RWPE2 (cell line): ENCODE data around the gene CHCHD6.

ENCODE experiments used
- ATAC-seq: fragments of 200-7000 bp; cut with Tn5 transposase; 3 replicates; pipeline ENCODE4 v1.9.1; 2021; ENCODE audit warnings: low read depth
- DNase-seq: peaks from one replicate; pipeline ENCODE4 v3.0.0-alpha.2; 2020; ENCODE audit warnings: low spot score
- H3K27ac ChIP-seq: fragments of 450-650 bp; 2 replicates; pipeline ENCODE4 v1.5.1; 2017; ENCODE audit warnings: mild to moderate bottlenecking; ENCODE audit not compliant: poor library complexity, severe bottlenecking
- H3K27me3 ChIP-seq: fragments of 250-450 bp; sonication (Bioruptor Pico); 2 replicates; pipeline ENCODE4 v1.5.1; 2021; ENCODE audit warnings: mild to moderate bottlenecking, moderate library complexity; ENCODE audit not compliant: insufficient read depth, poor library complexity, severe bottlenecking
- H3K36me3 ChIP-seq: fragments of 250-450 bp; sonication (Bioruptor Pico); 2 replicates; pipeline ENCODE4 v1.5.1; 2020; ENCODE audit warnings: low read depth, mild to moderate bottlenecking, moderate library complexity
- H3K4me1 ChIP-seq: fragments of 250-450 bp; sonication (Bioruptor Pico); 2 replicates; pipeline ENCODE4 v1.5.1; 2021; ENCODE audit warnings: mild to moderate bottlenecking, moderate library complexity; ENCODE audit not compliant: insufficient read depth, poor library complexity, severe bottlenecking
- H3K4me3 ChIP-seq: fragments of 250-450 bp; sonication (Bioruptor Pico); 2 replicates; pipeline ENCODE4 v1.5.1; 2021; ENCODE audit warnings: mild to moderate bottlenecking, moderate library complexity; ENCODE audit not compliant: severe bottlenecking
- H3K9me3 ChIP-seq: fragments of 250-450 bp; sonication (Bioruptor Pico); 2 replicates; pipeline ENCODE4 v1.5.1; 2021; ENCODE audit warnings: mild to moderate bottlenecking, moderate library complexity; ENCODE audit not compliant: severe bottlenecking
- TF ChIP-seq, protein P1 (sequence below): fragments of 450-650 bp; IDR thresholded peaks from one replicate; pipeline ENCODE4 v1.5.1; 2017; ENCODE audit warnings: mild to moderate bottlenecking, moderate library complexity; ENCODE audit not compliant: poor library complexity, severe bottlenecking

Gene CHCHD6

DNA sequence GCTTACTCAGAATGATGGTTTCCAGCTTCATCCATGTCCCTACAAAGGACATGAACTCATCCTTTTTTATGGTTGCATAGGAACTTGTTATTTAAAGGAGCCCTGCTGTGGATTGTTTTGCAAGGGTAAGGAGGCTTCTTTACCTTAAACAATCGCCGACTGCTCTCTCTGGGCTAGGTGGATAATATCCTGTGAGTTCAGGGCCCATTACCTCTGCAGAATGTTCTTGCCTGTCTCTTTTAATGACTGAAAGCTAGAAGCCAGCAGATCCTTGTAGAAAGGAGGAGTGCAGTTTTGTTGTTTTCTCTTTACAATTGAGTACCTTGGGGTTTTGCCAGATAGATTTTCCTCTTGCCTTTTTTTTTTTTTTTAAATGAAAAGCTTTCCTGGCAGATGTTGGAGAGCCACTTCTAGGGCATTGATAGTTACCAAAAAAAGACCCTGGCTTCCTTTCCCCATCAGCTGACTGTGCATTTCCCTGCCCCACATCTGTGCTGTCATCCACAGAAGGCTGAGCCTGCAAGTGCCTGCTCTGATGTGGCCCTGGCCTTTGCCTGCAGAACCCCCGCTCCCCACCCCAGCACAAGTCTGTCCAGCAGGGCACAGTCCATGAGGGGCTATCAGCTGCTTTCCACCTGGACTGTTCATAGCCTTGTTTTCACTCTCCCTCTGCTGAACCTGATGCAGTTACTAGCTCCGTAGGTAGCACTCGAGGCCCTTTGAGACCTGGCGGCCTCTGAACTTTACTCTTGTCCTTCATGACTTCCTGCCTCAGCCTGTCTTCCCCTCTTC is 113.1 kb downstream of the CHCHD6 start:
- Histone ChIP-seq H3K27ac (no peak overlapping the region), H3K36me3 (no peaks in the 10 kb centered on the region)

DNA sequence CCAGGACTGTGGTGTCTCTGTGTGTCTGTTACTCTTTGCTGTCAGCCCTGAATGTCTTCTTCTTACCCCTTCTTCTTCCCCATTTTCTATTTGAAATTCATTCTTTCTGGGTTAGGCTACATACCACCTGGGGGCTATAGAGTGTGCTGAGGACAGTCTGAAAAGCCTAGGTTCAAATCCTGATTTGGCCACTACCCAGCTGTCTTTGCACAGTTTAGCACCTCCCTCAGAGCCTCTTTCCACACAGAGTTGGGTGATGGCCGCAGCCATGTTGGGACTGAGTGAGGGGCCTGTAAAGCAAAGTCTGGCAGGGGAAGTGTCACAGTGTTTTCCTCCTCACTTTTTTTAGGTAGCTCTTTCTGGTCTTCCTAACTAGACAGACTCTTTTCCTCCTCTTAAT is 113.7 kb downstream of the CHCHD6 start:
- no peaks in the 10 kb centered on the region for H3K27me3 ChIP-seq
- no peaks in the 10 kb centered on the region for H3K36me3 ChIP-seq
- DNase-seq (no peak), ATAC-seq (no peak)
- H3K27ac ChIP-seq: no peak overlapping the region
- H3K4me1 ChIP-seq: no peaks in the 10 kb centered on the region
- TF ChIP-seq, protein P1, sequence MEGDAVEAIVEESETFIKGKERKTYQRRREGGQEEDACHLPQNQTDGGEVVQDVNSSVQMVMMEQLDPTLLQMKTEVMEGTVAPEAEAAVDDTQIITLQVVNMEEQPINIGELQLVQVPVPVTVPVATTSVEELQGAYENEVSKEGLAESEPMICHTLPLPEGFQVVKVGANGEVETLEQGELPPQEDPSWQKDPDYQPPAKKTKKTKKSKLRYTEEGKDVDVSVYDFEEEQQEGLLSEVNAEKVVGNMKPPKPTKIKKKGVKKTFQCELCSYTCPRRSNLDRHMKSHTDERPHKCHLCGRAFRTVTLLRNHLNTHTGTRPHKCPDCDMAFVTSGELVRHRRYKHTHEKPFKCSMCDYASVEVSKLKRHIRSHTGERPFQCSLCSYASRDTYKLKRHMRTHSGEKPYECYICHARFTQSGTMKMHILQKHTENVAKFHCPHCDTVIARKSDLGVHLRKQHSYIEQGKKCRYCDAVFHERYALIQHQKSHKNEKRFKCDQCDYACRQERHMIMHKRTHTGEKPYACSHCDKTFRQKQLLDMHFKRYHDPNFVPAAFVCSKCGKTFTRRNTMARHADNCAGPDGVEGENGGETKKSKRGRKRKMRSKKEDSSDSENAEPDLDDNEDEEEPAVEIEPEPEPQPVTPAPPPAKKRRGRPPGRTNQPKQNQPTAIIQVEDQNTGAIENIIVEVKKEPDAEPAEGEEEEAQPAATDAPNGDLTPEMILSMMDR: no peak
- H3K4me3 ChIP-seq: no peak overlapping the region
- no peaks in the 10 kb centered on the region for H3K9me3 ChIP-seq

More for the DNA sequence above, 113.1 kb downstream of the CHCHD6 start:
- H3K9me3 ChIP-seq: no peaks in the 10 kb centered on the region
- TF ChIP-seq, protein P1: no peak
- no peak for ATAC-seq
- H3K4me1 ChIP-seq: no peaks in the 10 kb centered on the region
- no peaks in the 10 kb centered on the region for H3K27me3 ChIP-seq
- DNase-seq: no peak
- no peak overlapping the region for H3K4me3 ChIP-seq

DNA sequence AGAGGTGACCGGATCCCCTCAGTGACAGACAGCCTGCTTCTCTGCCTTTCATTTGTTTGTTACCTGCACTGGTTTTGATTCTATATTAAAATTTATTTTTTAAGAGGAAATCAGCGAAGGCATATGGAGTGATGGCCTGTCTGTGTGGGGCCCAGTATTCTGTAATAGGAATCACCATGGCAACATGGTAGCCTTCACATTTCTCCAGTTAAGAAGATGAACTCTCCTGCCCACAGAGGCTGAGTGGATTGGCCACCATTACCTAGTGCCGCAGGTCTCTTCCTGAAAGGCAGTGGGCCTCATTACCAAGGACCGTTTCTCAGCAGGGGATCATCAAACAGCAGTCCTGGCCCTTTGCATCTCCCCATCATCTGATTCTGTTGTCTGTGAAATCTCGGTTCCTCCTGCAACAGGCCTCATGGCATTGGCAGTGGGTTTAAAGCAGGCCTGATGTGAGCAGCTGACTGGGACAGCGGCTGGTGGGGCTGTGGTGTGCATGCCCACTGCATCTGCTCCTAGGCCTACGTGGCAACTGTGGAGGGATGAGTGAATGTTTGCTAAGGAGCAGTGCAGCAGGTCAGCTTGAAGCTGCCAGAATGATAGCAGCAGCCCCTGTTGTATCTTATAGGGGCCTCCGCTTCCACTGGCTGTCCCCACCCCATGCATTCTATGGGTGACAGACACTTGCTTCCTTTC is 114.5 kb downstream of the CHCHD6 start:
- Histone ChIP-seq H3K4me3 (no peak overlapping the region), H3K4me1 (no peaks in the 10 kb centered on the region), H3K27me3 (no peaks in the 10 kb centered on the region), H3K27ac (no peak overlapping the region), H3K36me3 (no peaks in the 10 kb centered on the region), H3K9me3 (no peaks in the 10 kb centered on the region)
- DNase-seq: no peak
- TF ChIP-seq, protein P1: no peak
- ATAC-seq: no peak

DNA sequence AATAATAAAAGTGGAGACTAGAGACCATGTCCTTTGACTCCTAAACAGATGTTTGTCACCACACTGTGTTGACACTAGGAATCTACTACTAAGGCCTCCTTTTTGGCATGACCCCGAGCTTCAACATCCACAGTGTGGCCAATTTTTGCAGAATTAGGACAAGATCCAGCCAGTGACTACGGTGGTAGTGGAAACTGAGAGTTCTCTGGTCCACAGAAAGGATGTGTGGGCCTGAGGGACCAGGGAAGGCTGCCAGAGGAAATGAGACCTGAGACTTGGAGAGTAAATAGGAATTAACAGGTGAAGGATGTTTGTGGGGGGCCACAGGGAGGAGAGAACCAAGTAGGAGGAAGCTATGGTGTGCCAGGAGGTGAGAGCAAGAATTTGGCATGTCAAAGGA is 122.7 kb downstream of the CHCHD6 start:
- H3K4me1 ChIP-seq: no peaks in the 10 kb centered on the region
- ATAC-seq: no peak
- H3K36me3 ChIP-seq: no peaks in the 10 kb centered on the region
- H3K27me3 ChIP-seq: no peaks in the 10 kb centered on the region
- H3K27ac ChIP-seq: no peak overlapping the region
- DNase-seq: no peak
- H3K9me3 ChIP-seq: no peaks in the 10 kb centered on the region
- H3K4me3 ChIP-seq: no peak overlapping the region
- TF ChIP-seq, protein P1: no peak

DNA sequence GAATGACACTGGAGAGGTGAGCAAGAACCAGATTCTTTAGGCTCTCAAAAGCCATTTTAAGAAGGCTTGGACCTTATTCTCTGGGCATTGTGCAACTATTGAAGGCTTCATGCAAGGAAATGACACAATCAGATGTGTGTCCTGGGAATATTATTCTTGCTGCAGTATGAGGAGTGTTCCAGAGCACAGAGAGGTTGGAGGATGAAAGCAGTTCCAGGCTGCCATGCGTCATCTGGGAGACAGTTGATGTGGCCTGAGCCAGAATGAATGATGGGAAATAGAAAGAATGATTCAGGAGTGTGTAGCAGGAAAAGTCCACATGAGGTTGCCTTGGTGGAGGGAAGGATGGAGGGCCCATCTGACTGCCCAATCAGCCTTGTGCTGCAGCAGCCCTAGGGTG is 123.1 kb downstream of the CHCHD6 start:
- no peak for ATAC-seq
- Histone ChIP-seq H3K9me3 (no peaks in the 10 kb centered on the region), H3K27me3 (no peaks in the 10 kb centered on the region), H3K4me1 (no peaks in the 10 kb centered on the region), H3K27ac (no peak overlapping the region), H3K4me3 (no peak overlapping the region), H3K36me3 (no peaks in the 10 kb centered on the region)
- DNase-seq: no peak
- TF ChIP-seq, protein P1: no peak
